Measurements from ENCODE around the gene ECE1. TPM values are rescaled to one million over a fixed set of nuclear protein-coding genes. Genes with fewer than 3 reads are reported as not detected.

Gene ECE1
- total and polyA plus RNA-seq, 7 donors = 12.2 to 24.9 (median 14.6) TPM

DNA sequence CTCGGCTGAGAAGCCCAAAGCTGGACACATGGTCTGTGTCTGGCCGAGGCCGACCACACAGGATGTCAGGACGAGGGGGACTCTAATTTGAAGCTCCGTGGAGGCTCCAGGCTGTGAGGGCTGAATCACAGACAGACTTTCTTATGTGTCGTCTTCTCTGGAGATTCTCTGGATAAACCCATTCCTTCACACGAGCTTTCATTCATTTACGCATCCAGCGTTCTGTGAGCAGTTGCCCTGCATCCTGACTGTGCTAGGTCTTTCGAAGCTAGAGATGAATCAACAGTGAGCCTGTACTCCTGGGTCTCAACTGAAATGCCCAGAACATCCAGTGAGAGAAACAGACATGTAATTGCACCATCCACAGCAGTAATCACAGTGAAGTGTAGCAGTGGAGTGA, 49.6 kb downstream of the ECE1 start:
- 83 to 88% (median 87%) methylated on average over 10 of the region's 10 CpGs for WGBS, 3 donors
- no peak for DNase-seq
- no peak overlapping the region for H3K4me3 ChIP-seq
- intact Hi-C loops (cut with DNase I) = no loop called here
- H3K9me3 ChIP-seq = no peaks in the 10 kb centered on the region
- TF ChIP-seq, protein P1, sequence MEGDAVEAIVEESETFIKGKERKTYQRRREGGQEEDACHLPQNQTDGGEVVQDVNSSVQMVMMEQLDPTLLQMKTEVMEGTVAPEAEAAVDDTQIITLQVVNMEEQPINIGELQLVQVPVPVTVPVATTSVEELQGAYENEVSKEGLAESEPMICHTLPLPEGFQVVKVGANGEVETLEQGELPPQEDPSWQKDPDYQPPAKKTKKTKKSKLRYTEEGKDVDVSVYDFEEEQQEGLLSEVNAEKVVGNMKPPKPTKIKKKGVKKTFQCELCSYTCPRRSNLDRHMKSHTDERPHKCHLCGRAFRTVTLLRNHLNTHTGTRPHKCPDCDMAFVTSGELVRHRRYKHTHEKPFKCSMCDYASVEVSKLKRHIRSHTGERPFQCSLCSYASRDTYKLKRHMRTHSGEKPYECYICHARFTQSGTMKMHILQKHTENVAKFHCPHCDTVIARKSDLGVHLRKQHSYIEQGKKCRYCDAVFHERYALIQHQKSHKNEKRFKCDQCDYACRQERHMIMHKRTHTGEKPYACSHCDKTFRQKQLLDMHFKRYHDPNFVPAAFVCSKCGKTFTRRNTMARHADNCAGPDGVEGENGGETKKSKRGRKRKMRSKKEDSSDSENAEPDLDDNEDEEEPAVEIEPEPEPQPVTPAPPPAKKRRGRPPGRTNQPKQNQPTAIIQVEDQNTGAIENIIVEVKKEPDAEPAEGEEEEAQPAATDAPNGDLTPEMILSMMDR (IDR thresholded peaks at IDR 0.05) = no peak
- H3K27me3 ChIP-seq (ENCODE audit: insufficient read depth in 3 of 3, low read length in 2 of 3) = no peaks in the 10 kb centered on the region
- ATAC-seq = no peak
- H3K27ac ChIP-seq = no peak overlapping the region
- no peaks in the 10 kb centered on the region for H3K4me1 ChIP-seq
- H3K36me3 ChIP-seq (ENCODE audit: insufficient read depth in 1 of 2, low read depth in 1 of 2) = peaks cover 5 to 70% of the 10 kb centered on the region in 2 donors

DNA sequence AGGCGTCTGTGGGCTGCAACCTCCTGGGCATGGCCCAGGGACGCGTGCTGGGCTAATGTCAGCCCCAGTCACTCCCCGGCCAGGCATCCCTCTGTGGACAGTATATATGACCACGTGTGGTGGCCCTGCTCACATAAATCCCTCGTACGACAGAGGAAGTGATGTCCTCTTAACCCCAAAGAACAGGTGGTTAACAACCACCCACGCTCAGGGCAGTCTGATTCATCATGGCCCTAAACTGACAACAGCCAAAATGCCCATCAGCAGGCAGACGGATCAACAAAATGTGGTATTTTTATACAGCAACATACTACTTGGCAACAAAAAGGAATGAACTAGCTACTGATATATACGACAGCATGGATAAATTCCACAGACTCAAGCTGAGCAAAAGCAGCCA, 51.0 kb downstream of the ECE1 start:
- 65 to 74% (median 73%) methylated on average over 10 of the region's 10 CpGs for WGBS, 3 donors
- intact Hi-C loops (cut with DNase I) = loop anchor here in 1 of 2 donors (5.0 to 10.0 kb wide), 2 partner anchors 338 to 416 kb away; no protein-coding TSS in a partner anchor
- H3K4me1 ChIP-seq = no peaks in the 10 kb centered on the region
- no peak for ATAC-seq
- TF ChIP-seq, protein P1 (IDR thresholded peaks at IDR 0.05) = no peak
- no peaks in the 10 kb centered on the region for H3K9me3 ChIP-seq
- peaks cover under 1 to 60% of the 10 kb centered on the region in 2 donors for H3K36me3 ChIP-seq (ENCODE audit: insufficient read depth in 1 of 2, low read depth in 1 of 2)
- no peaks in the 10 kb centered on the region for H3K27me3 ChIP-seq (ENCODE audit: insufficient read depth in 3 of 3, low read length in 2 of 3)
- H3K27ac ChIP-seq = no peak overlapping the region
- no peak overlapping the region for H3K4me3 ChIP-seq
- DNase-seq = no peak

DNA sequence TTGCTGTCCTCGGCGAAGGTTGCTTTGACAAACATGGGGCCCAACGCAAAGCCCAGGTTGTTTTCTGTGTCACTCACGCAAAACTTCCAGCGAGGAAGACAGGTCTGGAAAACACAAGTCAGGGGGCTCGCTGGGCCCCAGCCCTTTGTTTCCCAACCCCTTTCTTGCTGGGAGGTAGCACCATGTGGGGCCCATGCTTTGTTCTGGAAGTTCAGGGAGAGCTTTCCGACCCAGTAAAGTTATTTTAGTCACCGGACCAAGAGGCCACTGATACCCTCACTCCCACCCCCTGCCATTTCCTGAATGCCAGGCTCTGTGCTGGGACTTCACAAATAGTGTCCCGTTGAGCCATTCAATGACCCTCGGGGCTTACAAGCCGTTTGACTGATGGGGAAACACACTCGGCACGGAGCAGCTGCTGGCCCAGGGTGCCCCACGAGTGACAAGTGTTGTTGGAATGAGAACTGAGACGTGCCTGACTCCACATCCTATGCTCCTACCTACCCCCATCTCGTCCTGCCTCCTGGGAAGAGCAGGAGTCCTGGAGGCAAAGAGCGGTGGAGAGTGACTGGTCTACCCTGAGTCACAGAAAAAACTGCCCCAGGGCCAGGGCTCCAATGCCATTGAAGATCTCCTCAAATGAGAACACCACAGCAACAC, 52.0 kb downstream of the ECE1 start:
- ATAC-seq = no peak
- H3K4me3 ChIP-seq = no peak overlapping the region
- no peak for DNase-seq
- intact Hi-C loops (cut with DNase I) = loop anchor here in 1 of 2 donors (5.0 to 10.0 kb wide), 2 partner anchors 339 to 417 kb away; no protein-coding TSS in a partner anchor
- H3K36me3 ChIP-seq (ENCODE audit: insufficient read depth in 1 of 2, low read depth in 1 of 2) = peaks cover 0 to 61% of the 10 kb centered on the region in 2 donors
- H3K4me1 ChIP-seq = no peaks in the 10 kb centered on the region
- TF ChIP-seq, protein P1 (IDR thresholded peaks at IDR 0.05) = no peak
- 72 to 84% (median 77%) methylated on average over 17 of the region's 17 CpGs for WGBS, 3 donors
- H3K9me3 ChIP-seq = no peaks in the 10 kb centered on the region
- H3K27ac ChIP-seq = no peak overlapping the region
- H3K27me3 ChIP-seq (ENCODE audit: insufficient read depth in 3 of 3, low read length in 2 of 3) = no peaks in the 10 kb centered on the region

DNA sequence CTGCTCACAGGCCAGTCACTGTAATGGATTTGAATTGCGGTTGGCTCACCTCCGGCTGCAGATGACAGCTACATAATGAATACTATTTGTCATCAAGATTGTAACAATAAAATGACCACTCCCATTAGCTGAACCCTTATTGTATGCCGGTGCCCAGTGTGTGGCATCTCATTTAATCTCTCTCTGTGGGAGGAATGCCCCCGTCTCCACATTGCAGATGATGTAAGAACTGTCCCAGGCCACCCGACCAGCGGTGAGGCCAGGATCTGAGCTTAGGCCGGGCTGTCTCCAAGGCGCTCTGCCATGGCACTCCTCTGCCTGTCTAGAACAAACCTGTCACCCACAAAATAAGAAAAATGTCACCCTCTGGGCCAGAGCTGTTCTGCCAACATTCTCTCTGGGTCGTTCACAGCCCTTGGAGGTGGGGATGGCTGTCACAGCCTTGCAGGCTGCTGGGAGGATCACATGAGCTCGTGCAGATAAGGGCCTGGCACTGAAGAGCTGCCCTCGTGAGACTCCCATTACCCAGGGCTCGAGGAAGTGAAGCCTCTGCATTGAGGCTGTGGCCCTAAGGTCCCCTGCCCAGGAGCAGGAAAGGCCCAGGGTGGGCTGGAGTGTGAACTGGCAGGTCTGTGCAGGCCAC, 52.7 kb downstream of the ECE1 start:
- intact Hi-C loops (cut with DNase I) = loop anchor here in 1 of 2 donors (5.0 to 10.0 kb wide), 2 partner anchors 340 to 417 kb away; no protein-coding TSS in a partner anchor
- ATAC-seq = no peak
- Histone ChIP-seq H3K9me3 (no peaks in the 10 kb centered on the region), H3K4me3 (no peak overlapping the region), H3K4me1 (no peaks in the 10 kb centered on the region), H3K27ac (no peak overlapping the region), H3K27me3 (ENCODE audit: insufficient read depth in 3 of 3, low read length in 2 of 3) (no peaks in the 10 kb centered on the region), H3K36me3 (ENCODE audit: insufficient read depth in 1 of 2, low read depth in 1 of 2) (peaks cover 0 to 62% of the 10 kb centered on the region in 2 donors)
- TF ChIP-seq, protein P1 (IDR thresholded peaks at IDR 0.05) = no peak
- WGBS, 3 donors = 77 to 84% (median 81%) methylated on average over 12 of the region's 12 CpGs
- no peak for DNase-seq
